Measurements from ENCODE around the gene YWHAB.

Gene YWHAB

GRCh38 chr20:44946271-44946852 lies 60.9 kb downstream of the YWHAB start:
- Histone ChIP-seq H3K36me3 (replicated peaks; ENCODE audit: insufficient read depth, low read length) (peaks cover 25% of the 10 kb centered on the region), H4K20me1 (ENCODE audit: insufficient read depth, low read length) (no peaks in the 10 kb centered on the region), H3K4me2 (ENCODE audit: low read depth, low read length) (no peak overlapping the region), H3K9me2 (replicated peaks; ENCODE audit: insufficient read depth, low read length) (no peaks in the 10 kb centered on the region), H3K9me3 (replicated peaks; ENCODE audit: insufficient read depth, low read length) (no peaks in the 10 kb centered on the region), H2AFZ (ENCODE audit: low read length) (no peak overlapping the region), H3K4me1 (ENCODE audit: low read length) (no peaks in the 10 kb centered on the region), H3K27me3 (replicated peaks; ENCODE audit: insufficient read depth, low read length) (no peaks in the 10 kb centered on the region), H3K27ac (ENCODE audit: low read length) (no peak overlapping the region), H3K79me2 (ENCODE audit: low read length) (peaks cover 4% of the 10 kb centered on the region; the same call in 1 of the 2 replicates), H3K4me3 (ENCODE audit: low read length) (no peak overlapping the region), H3F3A (ENCODE audit: insufficient read depth, low read length) (no peaks in the 10 kb centered on the region; the same call in 1 of the 2 replicates), H3K9ac (ENCODE audit: low read length) (no peak overlapping the region)
- DNase-seq = no peak
- no peak for TF ChIP-seq EZH2phosphoT487 (IDR thresholded peaks at IDR 0.05; ENCODE audit: low read length)
- TF ChIP-seq CTCF (IDR thresholded peaks at IDR 0.05; ENCODE audit: low read length) = no peak
- TF ChIP-seq EZH2 (optimal IDR thresholded peaks at IDR 0.05; ENCODE audit: low read depth, low read length) = no peak

- no peaks in the 10 kb centered on the region for H4K20me1 ChIP-seq (ENCODE audit: insufficient read depth, low read length)
- no peaks in the 10 kb centered on the region for H3K27me3 ChIP-seq (replicated peaks; ENCODE audit: insufficient read depth, low read length)
- no peak overlapping the region for H2AFZ ChIP-seq (ENCODE audit: low read length)
- DNase-seq = no peak
- TF ChIP-seq EZH2phosphoT487 (IDR thresholded peaks at IDR 0.05; ENCODE audit: low read length) (no peak), CTCF (IDR thresholded peaks at IDR 0.05; ENCODE audit: low read length) (no peak)
- peaks cover 26% of the 10 kb centered on the region for H3K36me3 ChIP-seq (replicated peaks; ENCODE audit: insufficient read depth, low read length)
- H3K4me2 ChIP-seq (ENCODE audit: low read depth, low read length) = no peak overlapping the region
- no peaks in the 10 kb centered on the region for H3K9me2 ChIP-seq (replicated peaks; ENCODE audit: insufficient read depth, low read length)
- H3K79me2 ChIP-seq (ENCODE audit: low read length) = peaks cover 8% of the 10 kb centered on the region
- H3K4me3 ChIP-seq (ENCODE audit: low read length) = no peak overlapping the region
- no peaks in the 10 kb centered on the region; the same call in 1 of the 2 replicates for H3F3A ChIP-seq (ENCODE audit: insufficient read depth, low read length)
- H3K9ac ChIP-seq (ENCODE audit: low read length) = no peak overlapping the region
- no peak overlapping the region for H3K27ac ChIP-seq (ENCODE audit: low read length)
- no peaks in the 10 kb centered on the region for H3K9me3 ChIP-seq (replicated peaks; ENCODE audit: insufficient read depth, low read length)
- H3K4me1 ChIP-seq (ENCODE audit: low read length) = no peaks in the 10 kb centered on the region
Observed at GRCh38 chr20:44948107-44948506, 62.6 kb downstream of the YWHAB start.

- no peaks in the 10 kb centered on the region for H3K9me2 ChIP-seq (replicated peaks; ENCODE audit: insufficient read depth, low read length)
Observed at GRCh38 chr20:44948513-44948912, 63.0 kb downstream of the YWHAB start.

More at GRCh38 chr20:44948513-44948912, 63.0 kb downstream of the YWHAB start:
- TF ChIP-seq EZH2phosphoT487 (IDR thresholded peaks at IDR 0.05; ENCODE audit: low read length) = no peak
- no peak for TF ChIP-seq EZH2 (optimal IDR thresholded peaks at IDR 0.05; ENCODE audit: low read depth, low read length)
- no peak for TF ChIP-seq CTCF (IDR thresholded peaks at IDR 0.05; ENCODE audit: low read length)
- Histone ChIP-seq H3K9ac (ENCODE audit: low read length) (no peak overlapping the region), H3K9me3 (replicated peaks; ENCODE audit: insufficient read depth, low read length) (no peaks in the 10 kb centered on the region), H3K27me3 (replicated peaks; ENCODE audit: insufficient read depth, low read length) (no peaks in the 10 kb centered on the region), H3K4me2 (ENCODE audit: low read depth, low read length) (no peak overlapping the region), H3K36me3 (replicated peaks; ENCODE audit: insufficient read depth, low read length) (peaks cover 26% of the 10 kb centered on the region), H3K79me2 (ENCODE audit: low read length) (peaks cover 12% of the 10 kb centered on the region), H3K27ac (ENCODE audit: low read length) (no peak overlapping the region), H3K4me1 (ENCODE audit: low read length) (no peaks in the 10 kb centered on the region), H2AFZ (ENCODE audit: low read length) (no peak overlapping the region), H3K4me3 (ENCODE audit: low read length) (no peak overlapping the region), H3F3A (ENCODE audit: insufficient read depth, low read length) (no peaks in the 10 kb centered on the region; the same call in 1 of the 2 replicates), H4K20me1 (ENCODE audit: insufficient read depth, low read length) (no peaks in the 10 kb centered on the region)
- DNase-seq = no peak

Measured in MM.1S (cell line).